A549 (cell line): ENCODE measurements around the gene SPTLC2. TPM values are rescaled to one million over a fixed set of nuclear protein-coding genes. Genes with fewer than 3 reads are reported as not detected.

ENCODE experiments used
- ATAC-seq, 2 experiments: fragments of 200-7000 bp in 1 of 2; fragments of >200 bp in 1 of 2; cut with Nextera tagmentation in 1 of 2; cut with Tn5 transposase in 1 of 2; 3 replicates each; pipeline versions ENCODE4 v1.8.0 to v1.9.1; 2018 to 2020; ENCODE audit warnings: mild to moderate bottlenecking in 1 of 2, moderate library complexity in 1 of 2
- CTCF ChIA-PET: fragments of 300-600 bp; sonication (Branson Sonifier 250); formaldehyde crosslinking; extraction: SDS; loops from one replicate; lab custom pipeline; 2021; ENCODE audit warnings: antibody characterized with exemption, inconsistent platforms; lab: Yijun Ruan, JAX
- POLR2A ChIA-PET: fragments of 350-600 bp; formaldehyde crosslinking; extraction: SDS; loops from one replicate; lab custom pipeline; 2021; ENCODE audit warnings: antibody characterized with exemption, inconsistent platforms; lab: Yijun Ruan, JAX
- DNase-seq, 2 experiments: peaks; one replicate each; pipeline versions ENCODE4 v3.0.0 to v3.0.0-alpha.2; 2011 to 2016; ENCODE audit warnings: low read depth in 1 of 2, low spot score in 1 of 2
- FAIRE-seq: peaks from 2 replicates; lab custom pipeline; 2011; peaks lifted over from hg19 to GRCh38; lab: Jason Lieb, UNC
- H3K27ac ChIP-seq, 2 experiments: fragments of >200 bp; sonication (Bioruptor Twin); formaldehyde crosslinking; 3 replicates each; pipeline ENCODE4 v1.5.1; 2016 to 2017
- H3K4me1 ChIP-seq: fragments of >200 bp; sonication (Bioruptor Twin); formaldehyde crosslinking; 3 replicates; pipeline ENCODE4 v1.6.1; 2016
- H3K4me2 ChIP-seq: fragments of >200 bp; sonication (Bioruptor Twin); formaldehyde crosslinking; 3 replicates; pipeline ENCODE4 v1.6.1; 2016
- H3K4me3 ChIP-seq: fragments of >200 bp; sonication (Bioruptor Twin); formaldehyde crosslinking; 3 replicates; pipeline ENCODE4 v1.5.1; 2016
- H3K9me3 ChIP-seq: fragments of >200 bp; sonication (Bioruptor Twin); formaldehyde crosslinking; 3 replicates; pipeline ENCODE4 v1.6.1; 2016
- ATOH8 ChIP-seq: fragments of 250-450 bp; sonication (Bioruptor Pico); IDR thresholded peaks from 2 replicates; pipeline ENCODE4 v1.5.0; 2020; ENCODE audit warnings: low read depth, mild to moderate bottlenecking, moderate library complexity
- E2F6 ChIP-seq: IDR thresholded peaks from 2 replicates; pipeline ENCODE4 v1.6.1; 2012; ENCODE audit warnings: low read depth, borderline replicate concordance
- EHF ChIP-seq: fragments of 250-450 bp; sonication (Bioruptor Pico); IDR thresholded peaks from 2 replicates; pipeline ENCODE4 v1.5.0; 2020; ENCODE audit warnings: mild to moderate bottlenecking
- FOSL2 ChIP-seq, 2 experiments: fragments of 450-650 bp in 1 of 2; fragments of >200 bp in 1 of 2; sonication (Bioruptor Twin) in 1 of 2; formaldehyde crosslinking; IDR thresholded peaks; 2 replicates each; pipeline versions ENCODE4 v1.5.0 to v1.6.1; 2016 to 2020; ENCODE audit warnings: mild to moderate bottlenecking in 1 of 2, moderate library complexity in 1 of 2
- HDAC2 ChIP-seq: fragments of 200-600 bp; sonication (generic); IDR thresholded peaks from 2 replicates; pipeline ENCODE4 v1.6.1; 2016
- HMGXB4 ChIP-seq: fragments of 250-450 bp; sonication (Bioruptor Pico); IDR thresholded peaks from 2 replicates; pipeline ENCODE4 v1.5.0; 2021; ENCODE audit warnings: mild to moderate bottlenecking, moderate library complexity, borderline replicate concordance
- HOXA7 ChIP-seq: fragments of 250-450 bp; sonication (Bioruptor Pico); IDR thresholded peaks from 2 replicates; pipeline ENCODE4 v1.5.0; 2020; ENCODE audit warnings: mild to moderate bottlenecking, moderate library complexity
- HOXB13 ChIP-seq: fragments of 250-450 bp; sonication (Bioruptor Pico); IDR thresholded peaks from 2 replicates; pipeline ENCODE4 v1.5.0; 2020; ENCODE audit warnings: low read depth, mild to moderate bottlenecking, moderate library complexity
- HOXB5 ChIP-seq: fragments of 250-450 bp; sonication (Bioruptor Pico); IDR thresholded peaks from 2 replicates; pipeline ENCODE4 v1.5.0; 2020; ENCODE audit warnings: mild to moderate bottlenecking, moderate library complexity
- KDM5A ChIP-seq: fragments of 200-600 bp; sonication (generic); IDR thresholded peaks from 2 replicates; pipeline ENCODE4 v1.6.1; 2016; ENCODE audit warnings: antibody characterized with exemption, mild to moderate bottlenecking
- MAFK ChIP-seq: fragments of 450-650 bp; IDR thresholded peaks from 2 replicates; pipeline ENCODE4 v1.6.1; 2014; ENCODE audit not compliant: partially characterized antibody
- MAX ChIP-seq: IDR thresholded peaks from 2 replicates; pipeline ENCODE4 v1.6.1; 2012
- NFE2L2 ChIP-seq: fragments of 150-350 bp; conservative IDR thresholded peaks from 2 replicates; pipeline ENCODE4 v1.6.1; 2014; ENCODE audit warnings: low read length
- NPAS2 ChIP-seq: fragments of 250-450 bp; sonication (Bioruptor Pico); IDR thresholded peaks from 2 replicates; pipeline ENCODE4 v1.8.0; 2022; ENCODE audit warnings: mild to moderate bottlenecking, moderate library complexity, borderline replicate concordance
- POLR2A ChIP-seq: IDR thresholded peaks from 2 replicates; pipeline ENCODE4 v1.6.1; 2012; ENCODE audit warnings: mild to moderate bottlenecking, low read length
- RAD21 ChIP-seq, 2 experiments: fragments of >200 bp in 1 of 2; sonication (Bioruptor Twin) in 1 of 2; formaldehyde crosslinking in 1 of 2; IDR thresholded peaks in 1 of 2; conservative IDR thresholded peaks in 1 of 2; 2 replicates in 1 of 2; 3 replicates in 1 of 2; pipeline ENCODE4 v1.6.1; 2012 to 2018; ENCODE audit warnings: inconsistent platforms in 1 of 2
- RFX5 ChIP-seq: fragments of 450-650 bp; IDR thresholded peaks from 2 replicates; pipeline ENCODE4 v1.7.1; 2014; ENCODE audit warnings: antibody characterized with exemption, mild to moderate bottlenecking, moderate library complexity
- RNF2 ChIP-seq: fragments of 200-600 bp; sonication (generic); IDR thresholded peaks from 2 replicates; pipeline ENCODE4 v1.6.1; 2016; ENCODE audit warnings: low read depth, mild to moderate bottlenecking, antibody characterized with exemption, moderate library complexity, borderline replicate concordance
- SMC3 ChIP-seq: fragments of >200 bp; sonication (Bioruptor Twin); formaldehyde crosslinking; IDR thresholded peaks from 3 replicates; pipeline ENCODE4 v1.6.1; 2018; ENCODE audit warnings: inconsistent platforms
- WGBS: methylation state at CpG from one replicate; pipeline ENCODE4 v1.1.6; 2017; ENCODE audit errors: missing lambda C conversion rate; 5-methylcytosine and 5-hydroxymethylcytosine counted together
- polyA plus RNA-seq, 4 experiments: library from polyadenylated mRNA; depleted of rRNA in 3 of 4; stranded (reverse); fragments of >200 nt; fragmentation: RNase III in 1 of 4; extraction: RNeasy Plus Mini Kit Qiagen cat#74134 plus additional on column Dnase treatment in 1 of 4; gene quantifications; 2 replicates in 3 of 4; 3 replicates in 1 of 4; pipeline ENCODE4 v1.2.3, GENCODE V29; 2011 to 2017

The SPTLC2 gene
- polyA plus RNA-seq, 2 of the 4 experiments (the other 2 are of a cell fraction): 17.2 to 30.9 TPM

- DNase-seq (no peak), FAIRE-seq (no peak), ATAC-seq (no peak)
- Histone ChIP-seq H3K9me3 (no peaks in the 10 kb centered on the region; the same call in 2 of the 3 replicates), H3K4me1 (peaks cover 6% of the 10 kb centered on the region; the same call in 1 of the 3 replicates), H3K4me3 (no peak overlapping the region), H3K4me2 (no peak overlapping the region), H3K27ac (no peak overlapping the region)
- 76% methylated on average over 11 of the region's 11 CpGs for WGBS
- no peak for TF ChIP-seq NFE2L2
- POLR2A ChIA-PET: no interaction called here
- CTCF ChIA-PET: no interaction called here
Measured at GRCh38 chr14:77502109-77502782, 114.2 kb downstream of the SPTLC2 start.

- ATAC-seq (peak; percentile 23 to 46; a peak in 5 of 6 replicates), FAIRE-seq (no peak), DNase-seq (no peak)
- peaks cover 6% of the 10 kb centered on the region; the same call in 1 of the 3 replicates for H3K4me1 ChIP-seq
- 49% methylated on average over 38 of the region's 53 CpGs for WGBS
- TF ChIP-seq HOXA7 (CRISPR knock-in tag): no peak
- TF ChIP-seq MAFK: no peak
- no peak for TF ChIP-seq HOXB5 (CRISPR knock-in tag)
- no peak for TF ChIP-seq HOXB13 (CRISPR knock-in tag)
- ChIA-PET CTCF (interaction anchor here (1.2 to 1.7 kb wide), 2 partner anchors 11 to 15 kb away, joined by 3 to 4 read pairs; no protein-coding TSS in a partner anchor), POLR2A (no interaction called here)
- no peaks in the 10 kb centered on the region; the same call in 2 of the 3 replicates for H3K9me3 ChIP-seq
- peak overlapping the region; percentile 70 for H3K4me3 ChIP-seq
- peak overlapping the region; percentile 100 for H3K4me2 ChIP-seq
- H3K27ac ChIP-seq: peak overlapping the region; percentile 59 to 75; a peak in 5 of 6 replicates
Measured at GRCh38 chr14:77498984-77499527, 117.4 kb downstream of the SPTLC2 start.

- ChIA-PET CTCF (interaction anchor here (1.2 to 2.0 kb wide), 2 partner anchors 10 to 39 kb away, joined by 3 to 6 read pairs; no protein-coding TSS in a partner anchor), POLR2A (no interaction called here)
- FAIRE-seq: no peak
- WGBS: 17% methylated on average over 25 of the region's 104 CpGs
- peak within 1 kb of the TSS; percentile 59 to 75; a peak in 5 of 6 replicates for H3K27ac ChIP-seq
- H3K9me3 ChIP-seq: no peaks in the 10 kb centered on the region; the same call in 2 of the 3 replicates
- TF ChIP-seq HDAC2 (peak; percentile 40; the same call in 1 of the 2 replicates), ATOH8 (CRISPR knock-in tag) (no peak), E2F6 (peak; percentile 57; the same call in 1 of the 2 replicates), MAX (peak; percentile 55), KDM5A (no peak)
- H3K4me2 ChIP-seq: peak within 1 kb of the TSS; percentile 100
- peak; percentile 88 for ATAC-seq
- peak within 1 kb of the TSS; percentile 70 for H3K4me3 ChIP-seq
- H3K4me1 ChIP-seq: peaks cover 6% of the 10 kb centered on the region; the same call in 1 of the 3 replicates
- DNase-seq: peak; percentile 32 to 43
Measured at GRCh38 chr14:77498120-77498979, 118.1 kb downstream of the SPTLC2 start, which contains the start of gene ISM2. Gene ISM2, minus strand, starts transcription at chr14:77498816. Its CDS starts 23 bp downstream, at chr14:77498793.

- ChIA-PET CTCF (no interaction called here), POLR2A (no interaction called here)
- ATAC-seq (no peak), FAIRE-seq (no peak), DNase-seq (no peak)
- H3K9me3 ChIP-seq: no peaks in the 10 kb centered on the region
- no peak overlapping the region for H3K4me2 ChIP-seq
- 82% methylated on average over 7 of the region's 7 CpGs for WGBS
- TF ChIP-seq HDAC2: no peak
- no peak for TF ChIP-seq HOXA7 (CRISPR knock-in tag)
- TF ChIP-seq FOSL2 (IDR thresholded peaks at IDR 0.05): no peak
- no peak for TF ChIP-seq FOSL2 (CRISPR knock-in tag; IDR thresholded peaks at IDR 0.05)
- TF ChIP-seq RAD21 (conservative IDR thresholded peaks at IDR 0.05 in 1 of 2, IDR thresholded peaks at IDR 0.05 in 1 of 2): no peak
- no peak for TF ChIP-seq RNF2
- TF ChIP-seq SMC3: no peak
- no peak for TF ChIP-seq HMGXB4 (CRISPR knock-in tag)
- TF ChIP-seq EHF: no peak
- TF ChIP-seq NPAS2 (CRISPR knock-in tag): no peak
- TF ChIP-seq POLR2A: no peak
- no peak for TF ChIP-seq RFX5
- peaks cover 6% of the 10 kb centered on the region; the same call in 1 of the 3 replicates for H3K4me1 ChIP-seq
- H3K27ac ChIP-seq: no peak overlapping the region
- no peak overlapping the region for H3K4me3 ChIP-seq
Measured at GRCh38 chr14:77495334-77495733, 121.1 kb downstream of the SPTLC2 start.
